COR-L47 (cell line): Measurements from ENCODE around the gene TENM4.
A peak's percentile ranks its signal among the peaks of the same experiment; 100 is the strongest.

Experiments used
- DNase-seq: peaks from one replicate; lab custom pipeline; 2025; lab: John Stamatoyannopoulos, UW

TENM4 gene

GRCh38 chr11:78656984-78657383, 783.8 kb downstream of the TENM4 start:
- DNase-seq = no peak

- DNase-seq = no peak
These were observed 784.5 kb downstream of the TENM4 start for GRCh38 chr11:78656327-78656726.

- no peak for DNase-seq
These were observed 785.3 kb downstream of the TENM4 start for GRCh38 chr11:78655561-78655960.

GRCh38 chr11:78654866-78655265, 786.0 kb downstream of the TENM4 start:
- DNase-seq = no peak

- DNase-seq = no peak
These were observed 786.8 kb downstream of the TENM4 start for GRCh38 chr11:78654071-78654470.

- no peak for DNase-seq
These were observed 787.4 kb downstream of the TENM4 start for GRCh38 chr11:78653294-78653909.

GRCh38 chr11:78652843-78653239, 788.0 kb downstream of the TENM4 start:
- no peak for DNase-seq

- no peak for DNase-seq
These were observed 788.6 kb downstream of the TENM4 start for GRCh38 chr11:78651923-78652842.

GRCh38 chr11:78651136-78651775, 789.6 kb downstream of the TENM4 start:
- DNase-seq = no peak

- DNase-seq = no peak
These were observed 791.2 kb downstream of the TENM4 start for GRCh38 chr11:78649361-78650215.

GRCh38 chr11:78647986-78648875, 792.6 kb downstream of the TENM4 start:
- peak; percentile 49 for DNase-seq

- no peak for DNase-seq
These were observed 793.4 kb downstream of the TENM4 start for GRCh38 chr11:78647266-78647915.

GRCh38 chr11:78646564-78647185, 794.2 kb downstream of the TENM4 start:
- DNase-seq = peak; percentile 63

GRCh38 chr11:78645226-78646202, 795.3 kb downstream of the TENM4 start:
- peak; percentile 56 for DNase-seq

- DNase-seq = no peak
These were observed 797.2 kb downstream of the TENM4 start for GRCh38 chr11:78643676-78644056.

GRCh38 chr11:78642979-78643675, 797.7 kb downstream of the TENM4 start:
- DNase-seq = no peak

GRCh38 chr11:78641541-78641940, 799.3 kb downstream of the TENM4 start:
- DNase-seq = no peak
